Measurements from ENCODE around the gene TNFAIP2. TPM values are rescaled to one million over a fixed set of nuclear protein-coding genes. Genes with fewer than 3 reads are reported as not detected.

Gene TNFAIP2
- total RNA-seq, 1 donor from 2014 or later: 64.3 TPM

GRCh38 chr14:103186241-103186822 lies 63.1 kb downstream of the TNFAIP2 start:
- no peak for DNase-seq (ENCODE audit: low read depth in 2 of 2)

Other genes with a start within 250 kb of the TNFAIP2 start
- 0.13 TPM in 2 replicates for gene AMN, start 200.8 kb upstream of the TNFAIP2 start, total RNA-seq
- gene CDC42BPB, start 65.9 kb upstream of the TNFAIP2 start, total RNA-seq: 89.3 and 127 TPM in 2 replicates
- gene LBHD2, start 39.3 kb upstream of the TNFAIP2 start, total RNA-seq: not detected in 2 replicates
- gene EXOC3L4, start 28.7 kb upstream of the TNFAIP2 start, total RNA-seq: not detected in 2 replicates
- 78.9 and 79.6 TPM in 2 replicates for gene EIF5, start 210.8 kb downstream of the TNFAIP2 start, total RNA-seq